RKO (cell line): ENCODE measurements around the gene CIBAR2.

Source experiments
- DNase-seq: peaks from one replicate; pipeline ENCODE4 v3.0.0-alpha.2; 2016; ENCODE audit warnings: low spot score

The CIBAR2 gene

DNA sequence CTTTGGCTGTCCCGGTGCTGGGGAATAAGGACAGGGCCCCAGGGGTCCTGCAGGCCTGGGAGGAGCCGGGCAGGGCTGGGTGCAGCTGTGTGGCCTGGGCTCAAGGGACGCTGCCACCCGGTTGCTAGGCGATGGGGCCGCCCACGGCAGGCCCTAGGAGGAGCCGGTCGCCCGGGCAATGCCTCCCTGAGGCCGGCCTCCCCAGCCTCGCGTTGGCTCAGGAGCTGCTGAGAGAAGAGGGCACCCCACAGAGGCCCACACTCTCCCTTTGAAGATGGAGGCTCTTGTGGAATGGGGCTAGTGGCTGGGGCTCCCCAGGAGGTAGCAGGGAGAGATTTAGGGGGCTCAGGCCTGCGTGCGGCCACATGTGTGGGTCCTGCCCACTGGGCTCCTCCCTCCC, at the start of gene CIBAR2:
Gene CIBAR2 (minus strand): TSS at position 109 of the 400 bp plus-strand sequence. CDS start 120 bp downstream, outside the sequence.
- no peak for DNase-seq

GRCh38 chr16:85159179-85159980, 47.1 kb upstream of the CIBAR2 start:
- no peak for DNase-seq

GRCh38 chr16:85158743-85159178, 46.5 kb upstream of the CIBAR2 start:
- no peak for DNase-seq

- DNase-seq: no peak
Observed at GRCh38 chr16:85157813-85158742, 45.8 kb upstream of the CIBAR2 start.

DNA sequence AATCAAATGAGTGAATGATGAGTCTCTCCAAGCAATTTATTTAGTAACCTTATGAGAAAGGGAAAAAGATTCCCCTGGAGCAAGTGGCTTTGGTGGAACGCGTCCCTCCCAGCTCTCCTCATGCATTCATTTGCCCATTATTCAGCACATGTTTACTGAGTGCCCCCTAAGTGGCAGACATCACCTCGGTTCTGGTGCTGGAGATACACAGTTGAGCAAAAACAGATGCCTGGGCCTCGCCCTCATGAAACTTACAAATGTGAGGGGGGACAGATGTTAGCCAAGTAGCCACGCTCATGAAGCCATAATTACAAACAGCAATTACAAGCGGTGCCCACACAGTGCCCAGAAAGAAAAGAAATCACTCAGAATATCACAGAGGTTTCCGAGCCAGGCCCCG, 45.1 kb upstream of the CIBAR2 start:
- DNase-seq: no peak

GRCh38 chr16:85156869-85157268, 44.6 kb upstream of the CIBAR2 start:
- DNase-seq: no peak

GRCh38 chr16:85156440-85156839, 44.2 kb upstream of the CIBAR2 start:
- DNase-seq: no peak

GRCh38 chr16:85153656-85154091, 41.4 kb upstream of the CIBAR2 start:
- DNase-seq: no peak

DNA sequence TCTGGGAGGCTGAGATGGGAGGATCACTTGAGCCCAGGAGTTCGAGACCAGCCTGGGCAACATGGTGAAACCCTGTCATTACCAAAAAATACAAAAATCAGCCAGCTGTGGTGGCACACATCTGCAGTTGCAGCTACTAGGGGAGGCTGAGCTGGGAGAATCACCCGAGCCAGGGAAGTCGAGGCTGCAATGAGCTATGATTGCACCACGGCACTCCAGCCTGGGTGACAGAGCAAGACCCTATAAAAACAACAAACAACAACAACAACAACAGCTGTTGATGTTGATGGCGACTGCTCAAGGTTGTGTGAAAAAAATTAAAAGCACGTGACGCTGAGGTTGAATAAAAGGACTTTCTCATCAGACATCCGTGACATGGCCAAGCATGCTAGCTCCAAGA, 40.8 kb upstream of the CIBAR2 start:
- DNase-seq: no peak

DNA sequence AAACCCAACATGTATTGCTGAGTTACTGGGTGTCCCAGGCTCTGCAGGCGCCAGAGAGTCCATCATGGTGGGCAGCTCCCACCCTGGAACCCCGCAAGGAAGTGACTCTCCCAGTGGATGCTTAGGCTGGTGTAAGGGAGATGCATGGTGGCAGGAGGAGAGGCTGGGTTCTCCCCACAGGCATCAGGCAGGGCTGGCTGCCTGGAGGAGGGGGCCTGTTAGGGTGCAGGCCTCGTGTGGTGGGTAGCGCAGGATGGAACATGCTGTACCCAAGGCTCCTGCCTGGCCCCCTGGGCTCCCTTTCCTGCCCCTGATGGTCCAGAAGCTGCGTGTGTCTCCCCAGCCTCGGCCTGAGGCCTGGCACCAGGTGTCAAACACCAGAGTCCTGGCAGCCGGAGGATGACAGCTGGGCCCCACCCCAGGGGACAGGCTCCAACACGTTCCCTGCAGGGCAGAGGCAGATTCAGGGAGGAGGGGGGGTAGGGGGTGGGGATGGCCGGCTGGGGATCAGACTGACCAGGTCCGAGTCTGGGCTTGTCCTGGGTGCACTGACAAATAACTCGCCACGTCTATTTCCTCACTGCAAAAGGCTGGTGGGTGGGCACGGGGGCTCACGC, 40.2 kb upstream of the CIBAR2 start:
- DNase-seq: no peak

- DNase-seq: no peak
Observed at GRCh38 chr16:85151603-85152413, 39.5 kb upstream of the CIBAR2 start.

GRCh38 chr16:85151079-85151602, 38.9 kb upstream of the CIBAR2 start:
- no peak for DNase-seq

- DNase-seq: no peak
Observed at GRCh38 chr16:85150331-85150940, 38.2 kb upstream of the CIBAR2 start.

- no peak for DNase-seq
Observed at GRCh38 chr16:85149776-85150175, 37.5 kb upstream of the CIBAR2 start.

GRCh38 chr16:85148931-85149330, 36.7 kb upstream of the CIBAR2 start:
- peak; percentile 51 for DNase-seq

- no peak for DNase-seq
Observed at GRCh38 chr16:85146922-85147651, 34.8 kb upstream of the CIBAR2 start.

- DNase-seq: no peak
Observed at GRCh38 chr16:85146532-85146797, 34.2 kb upstream of the CIBAR2 start.

GRCh38 chr16:85145734-85146531, 33.7 kb upstream of the CIBAR2 start:
- no peak for DNase-seq

DNA sequence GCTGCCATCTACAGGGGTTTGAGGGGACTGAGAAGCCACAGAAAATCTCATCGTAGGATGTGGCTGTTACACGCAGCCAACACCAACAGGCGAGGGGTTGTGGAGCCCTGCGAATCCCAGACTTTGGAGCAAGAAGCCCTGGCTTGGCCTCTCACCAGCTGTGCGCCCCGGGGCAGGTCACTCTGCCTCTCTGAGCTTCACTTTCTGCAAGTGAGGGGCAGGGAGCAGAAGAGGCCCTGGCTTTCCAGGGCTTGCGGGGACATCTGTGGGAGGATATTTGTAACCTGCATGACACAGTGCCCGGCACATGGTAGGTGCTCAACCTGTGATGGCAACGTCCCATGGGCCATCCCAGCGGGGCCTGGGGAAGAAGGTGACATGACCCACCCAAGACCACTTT, 32.9 kb upstream of the CIBAR2 start:
- no peak for DNase-seq
